GM19438 (cell line): ENCODE data around the gene ISG20.

Source experiments
- ATAC-seq: cut with Tn5 transposase; IDR thresholded peaks from one replicate; pipeline ENCODE4 v1.9.1; 2021; ENCODE audit warnings: low read depth; ENCODE audit not compliant: unreplicated experiment

Gene ISG20

DNA sequence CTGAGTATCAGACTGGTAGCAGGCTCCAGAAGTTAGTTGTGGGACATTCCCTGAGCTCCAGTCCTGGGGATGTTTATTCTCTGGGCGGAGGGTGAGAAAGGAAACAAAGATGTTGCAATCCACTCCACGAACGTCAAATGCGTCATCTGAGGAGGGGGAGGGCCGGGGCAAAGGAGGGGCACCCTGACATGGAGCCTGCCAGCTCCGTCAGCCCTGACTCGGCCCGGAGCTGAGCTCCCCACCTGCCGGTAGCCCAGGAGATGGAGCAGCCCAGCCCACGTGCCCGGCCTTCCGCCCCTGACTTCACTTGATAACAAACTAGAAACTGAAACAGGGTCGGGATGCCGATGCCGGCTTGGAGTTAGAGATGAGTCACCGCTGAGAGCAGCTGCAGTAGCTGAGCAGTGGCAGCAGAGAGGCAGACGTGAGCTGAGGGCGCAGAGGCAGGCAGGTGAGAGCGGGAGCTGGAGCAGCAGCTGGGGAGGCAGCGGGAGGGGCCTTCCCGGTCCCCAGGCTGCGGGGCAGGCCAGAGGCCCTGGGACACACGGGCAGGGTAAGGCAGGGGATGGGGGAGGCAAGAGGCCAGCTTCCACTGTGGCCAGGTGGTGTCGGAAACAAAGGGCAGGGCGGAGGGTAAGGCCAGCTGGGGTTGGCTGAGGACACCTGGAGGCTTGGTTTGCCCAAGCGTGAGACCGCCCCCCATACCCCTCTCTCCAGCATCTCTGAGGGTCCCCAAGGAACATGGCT, at the start of gene ISG20:
ISG20 (plus strand) TSS at position 391 of the 747 bp plus-strand sequence; CDS start at position 742, 351 bp downstream.
- ATAC-seq, result peak; percentile 60

DNA sequence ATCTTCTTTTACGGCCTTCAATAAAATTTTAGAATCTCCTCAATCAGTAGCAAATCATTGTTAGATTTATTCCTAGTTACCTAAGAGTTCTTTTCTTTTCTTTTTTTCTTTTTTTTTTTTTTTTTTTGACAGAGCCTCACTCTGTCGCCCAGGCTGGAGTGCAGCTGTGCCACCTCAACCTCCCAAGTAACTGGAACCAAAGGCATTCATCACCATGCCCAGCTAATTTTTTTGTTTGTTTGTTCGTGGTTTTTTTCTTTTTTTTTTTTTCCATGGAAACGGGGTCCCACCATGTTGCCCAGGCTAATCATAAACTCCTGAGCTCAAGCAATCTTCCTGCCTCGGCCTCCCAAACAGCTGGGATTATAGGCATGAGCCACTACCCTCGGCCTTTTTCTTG, 48.1 kb upstream of the ISG20 start:
- ATAC-seq, result no peak

DNA sequence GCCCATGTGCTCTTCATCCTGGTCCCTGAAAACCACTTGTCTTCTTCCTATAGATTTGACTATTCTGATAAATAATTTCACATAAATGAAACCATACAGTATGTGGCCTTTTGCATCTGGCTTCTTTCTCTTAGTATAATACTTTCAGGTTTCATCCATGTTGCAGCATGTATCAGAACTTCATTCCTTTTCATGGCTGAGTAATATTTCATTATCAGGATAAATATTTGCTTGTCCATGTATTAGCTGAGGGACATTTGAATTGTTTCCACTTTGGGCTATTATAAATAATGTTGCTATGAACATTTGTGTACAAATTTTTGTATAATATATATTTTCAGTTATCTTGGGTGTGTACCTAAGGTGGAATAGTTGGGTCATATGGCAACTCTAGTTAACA, 47.4 kb upstream of the ISG20 start:
- no peak for ATAC-seq

DNA sequence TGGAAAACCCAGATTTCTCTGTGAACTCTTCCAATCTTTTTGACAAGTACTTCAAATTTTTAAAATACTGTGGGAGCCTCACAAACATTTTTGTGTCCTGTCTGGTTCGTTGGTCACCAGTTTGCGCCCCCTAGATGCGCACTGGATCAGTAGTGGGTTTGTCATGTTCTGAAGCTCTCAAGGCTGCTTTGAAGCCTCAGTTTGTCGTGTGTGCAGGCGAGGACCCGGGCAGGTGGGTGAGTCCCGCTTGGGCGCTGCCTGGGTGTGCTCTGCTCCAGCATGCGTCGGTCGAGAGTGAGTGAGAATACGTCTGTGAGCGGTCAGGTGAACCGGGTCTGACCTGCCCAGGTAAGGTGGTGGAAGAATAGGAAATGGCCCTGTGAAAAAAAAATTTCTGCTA, 34.9 kb upstream of the ISG20 start:
- no peak for ATAC-seq

DNA sequence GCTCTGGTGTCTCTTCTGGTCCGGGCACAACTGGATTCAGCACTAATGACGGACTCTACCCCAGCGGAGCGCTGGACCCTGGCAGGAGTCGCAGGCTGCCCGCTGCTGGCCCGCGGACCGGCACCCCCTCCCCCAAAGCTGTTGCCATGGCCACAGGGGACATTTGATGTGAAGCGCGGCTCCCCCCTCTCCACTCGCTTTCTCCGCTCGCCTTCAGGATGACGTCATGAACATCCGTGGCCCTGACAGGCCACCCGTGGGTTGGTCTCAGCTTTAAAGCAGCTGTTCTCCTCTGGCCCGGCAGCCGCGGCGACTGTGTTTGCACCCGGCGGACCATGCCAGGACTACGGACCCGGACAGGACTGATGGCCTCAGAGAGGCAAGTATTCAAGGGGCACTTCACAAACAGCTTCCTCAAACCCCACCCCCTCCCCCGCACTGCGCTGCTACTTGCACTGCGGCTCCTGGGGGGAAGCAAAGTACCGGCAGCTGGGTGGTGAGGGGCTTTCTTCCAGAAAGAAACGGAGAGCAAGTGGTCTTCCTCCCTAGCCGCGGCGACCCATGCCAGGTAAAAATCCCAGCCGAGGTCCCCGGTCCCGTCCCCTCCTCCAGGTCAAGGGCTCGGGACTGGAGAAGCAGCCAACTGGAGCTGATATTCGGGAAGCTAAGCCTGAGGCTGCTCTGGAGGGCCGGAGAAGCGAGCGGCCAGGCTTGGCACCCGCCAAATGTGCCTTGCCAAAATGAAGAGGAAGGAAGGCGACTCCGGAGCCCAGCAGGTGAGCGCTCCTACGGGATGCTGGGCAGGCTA, 34.2 kb upstream of the ISG20 start:
- ATAC-seq, result no peak

DNA sequence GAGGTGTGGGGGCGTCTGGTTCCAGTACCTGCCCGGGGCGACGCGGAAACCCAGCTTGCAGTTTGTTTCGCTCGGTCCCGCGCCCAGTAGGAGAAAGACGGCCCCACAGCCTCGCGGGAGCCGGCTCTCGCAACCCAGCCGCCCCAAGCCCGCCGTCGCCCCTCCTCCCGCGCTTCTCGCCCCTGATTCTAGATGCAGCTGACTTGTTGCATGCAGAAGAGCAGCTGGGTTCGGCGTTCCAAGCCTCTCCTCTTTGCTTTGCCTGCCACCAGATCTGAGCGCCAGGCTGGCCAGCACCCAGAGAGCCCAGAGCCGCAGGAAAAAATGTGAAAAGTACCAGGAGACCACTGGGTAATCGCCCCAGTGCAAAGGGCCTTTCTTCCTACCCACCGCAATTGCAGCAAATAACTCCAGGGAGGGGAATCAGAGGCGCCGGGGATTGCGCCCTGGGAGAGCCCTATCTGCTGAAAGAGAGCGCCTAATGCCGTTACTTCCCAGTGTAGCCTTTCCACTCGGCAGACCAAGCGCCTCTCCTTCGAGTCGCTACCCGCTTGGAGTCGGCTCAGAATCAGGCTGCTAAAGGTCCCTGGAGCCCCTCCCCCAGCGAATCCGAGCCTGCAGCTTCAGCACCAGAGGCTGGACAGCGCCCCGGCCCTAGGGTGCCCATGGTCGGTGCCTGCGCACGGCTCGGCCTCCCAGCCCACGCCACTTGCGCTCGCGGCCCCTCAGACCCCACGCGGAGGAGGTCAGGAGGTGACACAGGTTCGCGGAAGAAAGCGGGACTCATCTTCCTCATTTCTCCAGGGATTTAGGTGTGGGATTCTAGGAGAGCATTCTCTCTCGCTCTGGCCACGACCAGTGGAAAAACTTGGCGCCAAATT, 33.4 kb upstream of the ISG20 start:
- no peak for ATAC-seq

DNA sequence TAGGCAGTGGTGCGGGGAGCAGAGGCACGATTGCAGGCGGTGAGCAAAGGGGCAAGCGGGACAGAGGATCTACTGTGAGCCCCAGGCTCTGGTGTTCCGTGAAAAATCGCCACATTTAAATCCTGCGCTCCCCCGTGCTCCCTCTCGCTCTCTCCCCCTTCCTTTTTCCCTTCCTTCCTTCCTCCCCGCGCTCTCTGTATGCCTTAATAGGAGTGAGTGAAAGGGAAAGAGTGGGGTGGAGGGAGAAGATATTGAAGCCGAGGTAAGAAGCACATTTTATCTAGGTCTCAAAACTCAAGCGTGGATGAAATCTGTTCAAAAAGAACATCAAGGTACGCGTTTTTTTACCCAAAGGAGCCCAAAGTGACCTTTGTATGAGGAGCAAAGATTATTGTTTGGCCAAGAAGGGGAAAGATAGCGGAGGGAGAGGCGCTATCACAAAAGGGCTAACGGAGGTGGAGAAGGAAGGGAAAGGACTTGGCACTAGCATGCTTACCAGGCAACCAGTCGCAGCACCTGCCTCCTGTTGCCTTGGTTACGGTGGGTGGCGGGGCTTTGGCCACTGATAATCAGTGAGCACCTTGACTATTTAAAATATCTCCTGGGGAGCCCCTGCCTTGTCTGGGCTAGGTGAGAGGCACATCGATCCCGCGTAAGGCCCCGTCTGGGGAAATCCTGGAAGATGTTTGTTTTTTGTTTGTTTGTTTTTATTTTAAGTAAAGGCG, 32.6 kb upstream of the ISG20 start:
- ATAC-seq, result no peak

DNA sequence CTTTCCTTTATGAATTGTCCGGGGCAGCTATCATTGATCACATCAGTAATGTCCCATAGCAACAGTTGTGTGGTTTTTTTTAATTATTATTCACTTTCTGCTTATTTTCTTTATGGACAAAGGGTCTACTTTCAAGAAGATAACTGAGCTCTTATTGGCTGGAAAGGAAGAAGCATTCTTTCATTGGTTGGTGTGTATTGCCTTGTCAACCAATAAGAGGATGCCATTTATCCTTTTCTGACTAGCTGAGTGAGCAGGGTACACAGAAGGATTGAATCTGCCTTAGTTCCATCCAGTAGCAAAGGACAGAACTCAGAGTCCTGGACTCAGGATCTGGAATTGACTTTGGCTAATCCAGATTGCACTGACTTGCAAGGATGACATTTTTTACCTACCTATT, 30.9 kb upstream of the ISG20 start:
- ATAC-seq, result no peak

DNA sequence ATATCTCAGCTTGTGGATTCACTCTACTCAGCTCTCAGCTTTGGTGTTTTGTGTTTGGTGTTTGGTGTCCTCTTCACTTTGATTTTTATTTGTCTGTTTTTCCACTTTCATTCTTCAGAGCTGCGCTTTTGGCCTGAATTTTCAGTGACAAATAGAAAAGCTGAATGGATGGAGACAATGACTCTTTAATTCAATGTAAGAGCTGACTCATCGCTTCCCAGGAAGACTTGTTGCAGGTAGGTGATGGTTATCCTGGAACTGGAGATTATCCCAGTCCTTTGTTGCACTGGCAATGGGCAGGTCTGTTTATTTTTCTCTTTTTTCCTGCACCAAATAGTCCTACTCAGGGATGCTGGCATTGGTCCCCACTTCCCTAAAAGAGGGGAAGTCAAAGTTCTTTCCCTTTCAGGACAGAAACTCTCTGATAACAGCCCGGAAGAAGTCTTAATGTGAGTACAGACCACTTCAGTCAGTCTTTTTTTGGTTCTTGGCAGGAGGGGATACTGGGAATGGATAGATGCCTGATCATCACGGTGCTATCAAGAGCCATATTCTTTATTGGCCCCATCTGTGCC, 30.1 kb upstream of the ISG20 start:
- no peak for ATAC-seq

DNA sequence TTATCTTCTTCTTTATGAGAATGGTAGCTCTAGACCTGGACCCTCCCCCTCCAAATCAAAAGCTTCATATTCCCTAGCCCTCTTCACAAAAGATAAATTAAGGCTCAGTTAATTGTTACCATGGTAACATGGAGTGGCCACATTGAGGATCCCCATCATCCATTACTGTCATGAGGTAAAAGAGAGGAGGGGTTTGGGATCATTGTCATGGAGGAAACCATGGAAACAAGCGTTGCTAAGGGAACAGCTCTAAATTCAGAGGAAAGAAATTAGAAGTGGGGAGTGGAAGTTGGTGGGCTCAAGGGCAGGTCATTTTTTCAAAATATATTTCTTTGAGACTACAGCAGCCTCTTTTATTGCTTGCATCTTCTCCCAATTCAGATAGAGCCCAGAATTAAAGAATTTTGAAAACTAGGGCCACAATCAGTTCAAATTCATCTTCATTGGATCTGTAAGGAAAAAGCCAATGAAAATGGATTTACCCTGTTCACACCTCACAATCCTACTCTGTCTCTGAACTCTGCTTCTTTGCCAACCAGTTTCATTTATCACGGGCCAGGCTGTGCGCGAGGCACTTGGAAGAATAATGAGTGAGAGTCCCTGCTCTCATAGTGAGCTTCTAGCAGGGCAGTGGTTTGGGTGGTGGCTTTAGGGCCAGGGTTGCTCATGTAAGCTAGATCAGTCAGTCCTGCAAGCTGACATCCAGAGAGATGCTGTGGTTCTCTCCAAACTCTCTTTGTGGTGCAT, 29.3 kb upstream of the ISG20 start:
- no peak for ATAC-seq

DNA sequence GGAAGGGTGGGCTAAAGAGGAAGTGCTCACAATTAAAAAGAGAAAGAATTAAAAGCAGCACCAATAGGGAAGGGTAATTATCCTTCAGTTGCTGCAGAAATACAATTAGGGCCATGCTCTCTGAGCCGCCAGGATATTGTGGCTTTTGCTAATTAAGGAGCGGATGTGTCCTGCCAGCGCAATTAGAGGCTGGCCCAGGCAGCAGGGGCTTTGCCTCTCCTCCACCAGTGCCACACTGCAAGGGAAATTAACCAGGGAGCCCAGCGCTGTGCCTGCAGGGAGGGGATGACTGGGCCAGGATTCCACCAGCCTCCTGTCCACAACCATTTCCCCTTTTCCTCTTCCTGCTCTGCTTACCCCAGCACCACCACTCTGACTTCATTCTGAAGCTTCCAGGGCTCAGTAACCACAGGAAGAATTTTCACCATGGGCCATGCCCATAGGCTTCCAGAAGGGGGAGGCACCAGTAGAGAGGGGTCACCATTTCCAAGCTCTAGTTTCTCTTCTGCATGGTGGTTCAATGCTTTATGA, 28.1 kb upstream of the ISG20 start:
- ATAC-seq, result no peak

DNA sequence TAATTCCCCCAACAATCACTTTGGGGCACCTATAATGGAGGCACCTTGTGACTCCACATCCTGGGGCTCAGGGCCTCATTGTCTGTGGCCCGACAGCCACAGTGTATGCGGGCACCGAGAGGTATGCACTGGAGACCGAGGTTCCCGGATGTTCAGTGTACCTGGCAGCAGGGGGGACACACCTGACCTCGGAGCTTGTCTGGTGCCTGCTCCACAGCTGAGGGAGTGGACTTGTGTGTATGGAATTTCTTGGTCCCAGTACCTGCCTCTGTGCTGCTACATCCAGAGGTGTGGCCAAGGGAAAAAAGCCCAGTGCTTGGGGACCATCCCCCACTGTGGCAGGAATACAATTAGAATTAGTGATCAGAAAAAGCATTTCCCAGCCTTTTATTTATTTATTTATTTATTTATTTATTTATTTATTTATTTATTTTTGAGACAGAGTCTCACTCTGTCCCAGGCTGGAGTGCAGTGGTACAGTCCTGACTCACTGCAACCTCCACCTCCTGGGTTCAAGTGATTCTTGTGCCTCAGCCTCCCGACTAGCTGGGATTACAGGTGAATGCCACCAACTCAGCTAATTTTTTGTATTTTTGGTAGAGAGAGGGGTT, 26.5 kb upstream of the ISG20 start:
- no peak for ATAC-seq

DNA sequence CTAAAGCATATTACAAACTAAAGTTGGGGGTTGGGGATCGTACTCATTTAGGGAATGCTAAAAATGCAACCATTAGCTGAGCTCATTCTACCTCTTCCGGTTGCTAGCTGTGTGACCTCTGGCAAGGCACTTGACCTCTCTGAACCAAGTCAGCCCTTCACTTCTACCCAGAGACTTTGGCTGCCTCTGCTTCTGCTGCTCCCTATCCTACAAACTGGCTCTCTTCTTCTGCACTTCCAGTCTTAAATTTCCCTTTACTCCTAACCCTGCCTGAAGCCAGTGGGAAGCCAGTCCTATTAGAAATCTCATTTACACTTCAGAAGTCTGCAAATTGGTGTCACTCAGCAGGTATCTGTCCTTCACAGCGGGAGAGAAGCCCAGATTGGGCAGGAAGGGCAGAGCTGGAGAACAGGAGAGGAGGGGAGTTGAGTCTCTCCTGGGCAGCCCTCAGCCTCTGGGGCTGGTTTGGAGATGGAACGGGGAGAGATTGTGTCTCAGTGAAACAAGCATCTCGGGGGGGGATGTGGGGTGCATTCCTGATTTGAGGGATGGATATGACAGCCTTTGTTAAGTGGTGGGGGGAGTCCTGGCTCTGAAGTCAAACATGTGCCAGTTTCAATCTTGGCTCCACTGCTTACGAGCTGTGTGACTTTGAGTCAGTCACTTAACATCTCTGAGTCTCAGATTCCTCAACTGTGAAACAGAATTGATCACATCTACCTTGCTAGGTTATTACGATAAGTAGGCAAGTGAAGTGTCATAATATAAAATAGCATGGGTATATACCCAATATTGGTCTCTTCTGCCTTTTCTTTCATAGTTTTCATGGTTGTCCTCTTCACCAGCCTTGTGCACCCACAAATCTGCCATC, 25.5 kb upstream of the ISG20 start:
- ATAC-seq, result no peak

DNA sequence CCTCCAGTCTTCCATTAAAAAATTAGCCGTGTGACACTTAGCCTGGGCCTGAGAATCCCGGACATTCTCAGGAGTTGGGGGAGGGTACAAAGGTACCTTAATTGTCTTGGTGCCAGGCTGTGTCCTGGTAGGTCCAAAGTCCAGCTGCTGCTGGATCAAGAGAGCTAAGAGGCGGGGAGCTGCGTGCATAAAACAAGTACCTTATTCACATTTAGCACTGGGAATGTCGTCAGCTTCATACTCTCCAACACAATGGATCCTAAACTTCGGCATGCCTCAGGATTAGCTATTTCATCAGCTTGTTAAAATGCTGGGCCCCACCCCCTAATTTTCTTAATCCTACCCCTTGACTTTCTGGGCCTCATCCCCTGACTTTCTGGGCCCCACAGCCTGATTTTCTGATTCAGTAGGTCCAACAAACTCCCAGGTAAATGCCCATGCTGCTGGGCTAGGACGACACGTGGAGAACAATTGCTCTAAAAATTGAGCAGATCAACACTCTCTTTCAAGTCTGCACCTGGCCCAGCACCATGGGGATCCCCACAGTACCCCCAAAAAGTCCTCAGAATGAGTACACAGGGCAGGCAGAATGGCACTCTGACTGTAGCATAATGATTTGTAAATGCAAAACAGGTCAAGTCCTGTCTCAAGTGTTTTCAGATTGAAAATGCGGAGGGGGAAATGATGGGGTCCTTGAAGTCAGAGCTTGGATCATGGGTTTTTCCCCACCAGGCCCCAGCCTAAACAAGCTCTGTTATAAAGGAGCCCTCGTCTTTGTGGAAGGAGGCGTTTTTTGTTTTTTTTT, 23.3 kb upstream of the ISG20 start:
- no peak for ATAC-seq

DNA sequence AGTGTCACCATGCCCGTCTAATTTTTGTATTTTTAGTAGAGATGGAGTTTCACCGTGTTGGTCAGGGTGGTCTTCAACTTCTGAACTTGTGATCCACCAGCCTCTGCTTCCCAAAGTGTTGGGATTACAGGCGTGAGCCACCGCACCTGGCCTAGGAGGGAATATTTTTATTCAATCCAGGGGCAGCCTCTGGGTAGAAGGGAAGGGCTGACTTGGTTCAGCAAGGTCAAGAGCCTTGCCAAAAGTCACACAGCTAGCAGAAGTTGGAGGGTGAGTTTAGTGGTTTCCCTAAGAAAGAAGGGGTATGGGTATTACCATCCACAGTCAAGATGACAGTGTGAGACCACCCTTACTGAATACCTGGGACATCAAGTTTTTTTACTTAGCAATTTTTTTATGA, 22.6 kb upstream of the ISG20 start:
- ATAC-seq, result no peak

DNA sequence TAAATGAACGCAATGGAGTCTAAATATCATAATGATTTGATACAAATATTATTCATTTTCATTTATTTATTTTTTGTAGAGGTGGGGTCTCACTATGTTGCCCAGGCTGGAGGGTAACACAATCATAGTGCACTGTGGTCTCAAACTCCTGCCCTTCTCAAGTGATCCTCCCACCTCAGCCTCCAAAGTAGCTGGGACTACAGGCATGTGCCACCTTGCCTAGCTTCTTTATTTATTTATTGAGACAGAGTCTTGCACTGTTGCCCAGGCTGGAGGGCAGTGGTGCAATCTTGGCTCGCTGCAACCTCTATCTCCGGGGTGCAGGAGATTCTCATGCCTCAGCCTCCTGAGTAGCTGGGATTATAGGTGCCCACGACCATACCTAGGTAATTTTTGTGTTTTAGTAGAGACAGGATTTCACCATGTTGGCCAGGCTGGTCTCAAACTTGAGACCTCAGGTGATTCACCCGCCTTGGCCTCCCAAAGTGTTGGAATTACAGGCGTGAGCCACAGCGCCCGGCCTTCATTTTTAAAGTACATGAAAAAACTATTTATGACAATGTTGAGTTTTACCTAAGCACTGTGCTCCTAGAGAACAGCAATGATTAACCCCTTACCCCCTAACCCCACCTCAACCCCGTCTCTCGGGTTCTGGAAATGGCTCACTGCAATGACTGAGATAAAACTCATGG, 21.6 kb upstream of the ISG20 start:
- ATAC-seq, result no peak
